GM19455 (cell line): Measurements from ENCODE around the gene NALCN.
"Not testable (repeated sequence)": the region's sequence is repeated elsewhere in the genome, so short reads cannot be mapped to it uniquely, and the experiment has no call there.

ENCODE experiments used
- ATAC-seq: cut with Tn5 transposase; IDR thresholded peaks from one replicate; pipeline ENCODE4 v1.9.1; 2021; ENCODE audit not compliant: unreplicated experiment

Gene NALCN

DNA sequence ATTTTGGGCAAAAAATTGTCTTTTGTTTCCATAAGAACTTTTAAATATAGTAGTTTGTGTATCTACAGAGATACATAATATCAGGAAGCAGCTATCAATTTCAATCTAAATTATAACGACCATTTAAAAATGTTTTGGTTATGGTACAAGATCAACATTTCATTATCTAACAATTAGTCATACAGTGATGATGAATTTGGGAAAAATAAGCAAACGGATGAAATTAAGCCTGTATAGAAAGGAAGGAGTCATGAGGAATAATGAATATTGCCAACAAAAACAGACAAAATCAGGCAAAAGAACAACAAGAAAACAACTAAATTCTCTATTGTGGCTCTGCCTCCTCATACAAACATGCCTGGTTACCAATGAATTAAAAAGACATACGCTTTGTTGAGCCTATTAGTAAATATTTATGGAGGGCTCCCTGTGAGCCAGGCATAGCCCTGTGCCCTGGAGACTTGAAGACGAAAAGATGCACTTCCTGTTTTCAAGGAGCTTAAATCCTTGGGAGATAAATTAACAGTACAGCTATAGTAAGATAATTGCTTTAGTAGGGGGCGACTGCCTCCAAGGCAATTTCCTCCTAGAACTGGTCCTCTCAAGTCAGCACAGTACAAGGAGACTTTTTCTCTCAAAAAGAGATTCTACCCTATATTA lies 73.0 kb downstream of the NALCN start:
- ATAC-seq: no peak

DNA sequence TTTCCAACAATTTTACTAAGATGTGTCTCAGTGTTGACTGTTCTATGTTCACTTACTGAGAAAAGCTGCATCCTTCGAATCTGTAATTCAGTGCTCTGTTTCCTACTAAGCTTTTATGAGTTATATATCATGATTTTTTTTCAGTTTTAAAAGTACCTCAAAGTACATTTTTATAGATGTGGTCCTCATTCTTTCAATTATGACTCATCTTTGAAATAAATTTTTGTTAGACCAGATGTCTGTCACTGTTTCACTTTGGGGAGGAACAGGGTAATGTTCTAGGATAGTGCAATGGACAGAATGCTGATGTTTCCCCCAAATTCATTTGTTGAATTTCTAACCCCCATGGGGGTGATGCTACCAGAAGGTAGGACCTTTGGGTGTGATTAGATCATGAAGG lies 74.8 kb downstream of the NALCN start:
- no peak for ATAC-seq

DNA sequence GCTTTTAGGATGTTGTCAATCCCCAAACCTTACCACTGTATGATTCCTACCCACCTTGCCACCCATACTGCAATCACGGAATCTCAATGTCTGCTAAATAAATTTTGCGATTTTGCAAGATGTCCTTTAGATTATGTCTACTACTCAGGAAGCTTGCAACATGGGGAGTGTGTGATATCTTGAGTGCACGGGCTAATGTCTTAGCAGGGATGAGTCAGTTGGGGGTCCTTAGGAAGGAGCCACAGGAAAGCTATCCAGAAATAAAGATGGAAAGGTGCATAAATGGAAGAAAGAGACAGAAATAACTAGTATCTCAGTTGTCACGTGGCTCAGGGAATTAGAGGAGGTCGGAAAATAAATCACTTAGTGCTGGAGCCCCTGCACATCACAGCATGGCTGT lies 77.1 kb downstream of the NALCN start:
- no peak for ATAC-seq

DNA sequence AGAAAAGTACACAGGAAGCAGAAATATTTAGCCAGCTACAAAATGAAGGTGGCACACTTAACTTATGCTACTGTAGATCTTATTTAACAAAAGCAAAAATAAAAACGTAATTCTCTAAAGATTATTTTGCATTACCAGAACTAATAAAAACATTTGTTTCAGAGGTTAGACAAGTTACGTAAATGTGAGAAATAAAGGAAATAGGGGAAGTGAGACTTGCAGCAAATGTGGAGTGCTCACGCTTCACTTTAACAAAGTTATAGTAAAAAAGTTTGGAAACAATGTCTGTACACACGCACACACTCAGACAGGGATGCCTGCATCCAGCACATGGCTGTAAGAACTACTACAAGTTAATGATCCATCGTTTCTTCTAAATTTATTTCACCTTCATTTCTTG lies 83.7 kb downstream of the NALCN start:
- ATAC-seq: no peak

DNA sequence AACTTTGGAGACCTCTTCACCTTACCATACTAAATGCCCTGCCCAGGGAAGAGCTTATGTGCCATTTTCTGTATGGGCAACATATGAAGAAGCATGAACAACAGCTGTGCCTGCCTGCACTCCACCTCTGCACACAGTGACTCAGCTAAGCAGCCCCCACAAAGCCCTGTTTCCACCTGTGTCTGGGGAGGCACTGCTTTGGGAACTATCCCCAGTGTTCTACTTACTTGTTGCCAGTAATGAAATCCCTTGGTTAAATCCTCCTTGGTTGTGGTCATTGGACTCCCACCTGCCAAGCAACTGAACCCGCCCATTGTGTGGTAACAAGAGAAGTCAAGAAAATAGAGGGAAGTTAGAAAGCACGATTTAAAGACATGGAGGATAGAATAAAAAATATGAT lies 84.6 kb downstream of the NALCN start:
- ATAC-seq: no peak

DNA sequence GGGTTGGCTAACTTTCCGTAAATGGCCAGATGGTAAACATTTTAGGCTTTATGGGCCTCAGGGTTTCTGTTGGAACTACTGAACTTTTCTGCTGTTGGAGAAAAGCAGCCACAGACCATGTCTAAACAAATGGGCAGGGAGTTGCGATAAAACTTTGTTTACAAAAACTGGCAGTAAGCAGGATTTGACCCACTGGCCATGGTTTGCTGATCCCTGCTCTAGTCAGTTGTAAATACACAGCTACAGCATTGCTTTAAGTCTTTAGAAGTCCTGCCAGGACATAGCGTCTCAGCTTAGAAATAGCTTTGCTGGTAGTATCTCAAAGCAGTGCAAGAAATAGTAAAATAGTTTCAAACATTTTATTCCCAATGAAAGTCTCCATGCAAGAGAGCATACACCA lies 88.4 kb downstream of the NALCN start:
- ATAC-seq: no peak

DNA sequence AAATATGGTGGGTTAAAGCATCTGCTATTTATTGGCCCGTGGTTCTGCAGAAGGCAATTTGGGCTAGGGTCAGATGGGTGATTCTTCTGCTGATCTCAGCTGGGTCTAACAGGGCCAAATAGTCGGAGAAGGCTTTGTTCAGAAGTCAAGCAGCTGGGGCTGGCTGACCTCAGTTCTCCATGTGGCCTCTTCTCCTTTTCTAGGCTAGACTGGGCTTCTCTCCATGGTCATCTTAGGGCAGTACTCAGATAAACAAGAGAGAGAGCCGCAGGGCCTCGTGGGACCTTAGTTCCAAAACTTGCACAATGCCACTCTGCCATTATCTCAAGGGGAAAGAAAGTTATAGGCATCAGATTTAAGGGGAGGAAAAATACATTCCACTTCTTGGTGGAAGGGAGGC lies 89.6 kb downstream of the NALCN start:
- no peak for ATAC-seq

DNA sequence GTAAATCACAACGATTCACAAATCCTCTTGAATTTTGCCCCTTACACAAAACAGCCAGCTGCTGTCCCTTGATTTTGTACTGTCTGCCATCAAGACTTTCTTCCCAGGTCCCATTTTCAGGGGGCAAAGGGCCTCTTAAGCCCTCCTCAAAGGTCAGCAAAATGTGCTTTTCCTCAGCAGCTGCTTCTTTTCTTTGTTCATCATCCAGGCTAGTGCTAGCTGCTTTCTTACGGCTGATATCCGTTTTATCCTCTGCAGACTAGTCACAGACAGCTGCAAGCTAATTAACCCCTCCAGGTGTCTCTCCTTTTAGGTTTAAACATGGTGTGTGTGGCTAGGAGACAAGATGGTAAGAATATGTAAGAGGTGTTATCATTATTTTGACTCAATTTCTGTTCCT lies 90.9 kb downstream of the NALCN start:
- ATAC-seq: no peak

DNA sequence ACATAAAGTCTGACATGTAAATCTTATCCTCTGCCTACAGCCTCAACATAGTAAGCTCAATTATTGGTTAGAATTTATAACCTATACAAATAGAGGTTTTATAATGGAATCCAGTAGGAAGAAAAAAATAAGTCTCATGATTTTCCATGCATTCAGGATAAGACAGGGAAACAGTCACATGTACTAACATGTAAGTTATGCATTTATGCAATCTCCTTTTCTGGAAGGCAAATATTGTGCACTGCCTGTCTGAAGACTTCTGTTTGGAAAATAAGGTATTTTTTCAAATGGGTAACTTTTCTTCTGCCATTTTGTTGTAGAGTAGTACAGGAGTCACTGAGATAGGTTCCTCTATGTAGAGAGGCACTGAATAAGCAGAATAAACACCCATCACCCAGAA lies 92.7 kb downstream of the NALCN start:
- no peak for ATAC-seq

DNA sequence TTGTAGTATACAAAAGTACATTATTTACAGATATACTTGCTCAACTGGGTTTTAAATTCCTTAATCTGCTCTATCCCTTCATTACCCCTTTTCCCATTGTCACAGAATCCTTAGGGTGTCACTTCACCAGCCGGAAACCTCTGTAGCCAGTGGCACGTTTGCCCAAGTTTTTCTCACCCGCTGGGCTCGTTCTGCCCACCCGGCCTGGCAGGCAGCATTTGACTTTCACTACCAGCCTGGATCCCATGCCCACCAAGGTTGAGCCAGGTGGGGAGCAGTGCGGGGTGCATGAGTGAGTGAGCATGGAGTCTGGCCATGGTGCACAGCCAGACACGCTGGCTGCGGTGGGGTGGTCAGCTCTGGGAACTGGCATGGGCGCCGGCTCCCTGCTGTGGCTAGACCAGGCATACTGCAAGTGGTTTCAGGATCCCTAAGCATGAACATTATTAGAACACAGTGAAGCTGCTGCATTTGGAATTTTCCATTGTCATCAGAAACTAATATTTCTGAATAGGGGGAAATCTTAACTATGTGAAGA lies 98.3 kb downstream of the NALCN start:
- no peak for ATAC-seq

DNA sequence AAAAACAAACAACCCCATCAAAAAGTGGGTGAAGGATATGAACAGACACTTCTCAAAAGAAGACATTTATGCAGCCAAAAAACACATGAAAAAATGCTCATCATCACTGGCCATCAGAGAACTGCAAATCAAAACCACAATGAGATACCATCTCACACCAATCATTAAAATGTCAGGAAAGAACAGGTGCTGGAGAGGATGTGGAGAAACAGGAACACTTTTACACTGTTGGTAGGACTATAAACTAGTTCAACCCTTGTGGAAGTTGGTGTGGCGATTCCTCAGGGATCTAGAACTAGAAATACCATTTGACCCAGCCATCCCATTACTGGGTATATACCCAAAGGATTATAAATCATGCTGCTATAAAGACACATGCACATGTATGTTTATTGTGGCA lies 102.8 kb downstream of the NALCN start:
- ATAC-seq: not testable (repeated sequence)

DNA sequence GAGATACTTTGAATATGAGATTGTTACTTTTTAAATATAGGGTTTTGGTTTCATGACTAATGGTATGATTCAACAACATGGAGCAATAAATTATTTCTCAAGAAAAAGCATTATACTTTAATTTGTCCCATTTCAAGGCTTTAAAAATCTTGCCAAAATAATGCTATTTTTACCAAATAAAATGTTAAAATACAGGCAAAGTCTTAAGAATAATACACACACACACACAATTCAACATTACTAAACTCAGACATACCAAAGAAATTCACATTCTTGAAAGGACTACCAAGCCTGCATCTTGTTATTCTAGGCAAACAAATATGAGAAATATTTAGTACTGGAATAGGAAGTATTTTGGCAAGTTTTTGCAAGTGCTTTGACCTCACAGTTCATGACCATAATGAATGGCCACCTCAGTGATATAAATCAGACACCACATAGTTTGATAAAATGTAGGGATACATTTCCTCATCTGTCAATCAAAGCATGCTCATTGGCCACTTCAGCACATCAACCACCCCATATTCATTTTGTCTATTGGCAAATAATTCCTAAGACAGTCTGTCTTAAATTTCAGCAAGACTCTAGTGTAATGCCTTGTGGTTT lies 107.2 kb downstream of the NALCN start:
- ATAC-seq: no peak

DNA sequence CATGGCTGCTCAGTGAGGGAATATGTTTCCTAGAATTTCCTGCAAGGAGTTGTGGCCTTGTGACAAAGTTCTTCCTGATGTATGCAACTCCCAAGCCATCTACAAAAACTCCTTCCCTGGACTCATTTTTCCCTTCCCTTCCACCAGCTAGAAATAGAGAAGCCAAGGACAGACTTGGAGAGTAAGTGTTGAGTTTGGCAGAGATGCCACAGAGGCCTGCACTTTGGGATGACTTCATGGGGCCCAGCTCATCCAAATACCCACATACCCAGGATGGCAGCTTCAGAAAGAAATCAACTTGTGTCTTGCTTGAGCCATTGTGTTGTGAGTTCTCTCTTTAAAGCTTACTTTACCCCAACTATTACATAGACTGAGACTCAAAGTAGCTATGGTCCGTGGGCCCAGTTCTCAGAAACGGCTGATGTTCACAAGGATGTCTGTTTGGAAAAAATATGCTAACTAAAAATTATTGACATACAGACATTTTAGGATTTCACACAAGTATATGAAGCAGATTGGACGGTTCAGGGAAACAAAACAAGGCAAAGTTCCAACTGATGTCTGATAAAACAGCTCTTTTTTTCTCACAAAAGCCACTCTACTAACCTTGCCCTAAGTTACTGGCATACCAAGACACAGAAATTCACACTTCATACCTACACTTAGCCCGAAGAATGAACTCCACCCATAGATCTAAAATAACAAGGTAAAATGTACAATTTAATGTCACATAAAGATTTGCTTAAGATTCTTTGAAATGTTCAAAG lies 107.9 kb downstream of the NALCN start:
- ATAC-seq: no peak

DNA sequence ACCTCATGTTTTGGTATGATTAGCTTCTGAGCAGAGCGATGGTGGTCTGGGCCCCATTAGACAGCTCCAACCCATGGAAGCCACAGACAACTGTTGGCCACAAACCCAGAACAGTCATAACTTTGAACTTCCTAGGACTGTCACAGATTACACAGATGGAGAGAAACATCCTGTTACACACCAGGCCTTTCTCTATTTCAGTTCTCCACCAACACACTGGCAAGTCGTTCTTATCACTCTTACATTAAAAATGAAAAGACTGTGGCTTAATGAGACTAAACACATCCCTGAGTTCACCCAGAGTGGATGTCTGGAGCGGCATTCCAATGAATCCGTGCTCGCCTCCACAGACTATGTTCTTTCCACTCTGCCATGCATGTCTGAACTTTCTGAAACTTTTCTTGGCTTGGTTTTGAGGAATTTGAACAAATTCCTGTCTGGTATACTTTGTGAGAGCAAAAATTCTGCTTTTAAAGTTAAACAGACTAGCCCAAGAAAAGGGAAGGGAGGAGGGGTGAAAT lies 109.1 kb downstream of the NALCN start:
- no peak for ATAC-seq

DNA sequence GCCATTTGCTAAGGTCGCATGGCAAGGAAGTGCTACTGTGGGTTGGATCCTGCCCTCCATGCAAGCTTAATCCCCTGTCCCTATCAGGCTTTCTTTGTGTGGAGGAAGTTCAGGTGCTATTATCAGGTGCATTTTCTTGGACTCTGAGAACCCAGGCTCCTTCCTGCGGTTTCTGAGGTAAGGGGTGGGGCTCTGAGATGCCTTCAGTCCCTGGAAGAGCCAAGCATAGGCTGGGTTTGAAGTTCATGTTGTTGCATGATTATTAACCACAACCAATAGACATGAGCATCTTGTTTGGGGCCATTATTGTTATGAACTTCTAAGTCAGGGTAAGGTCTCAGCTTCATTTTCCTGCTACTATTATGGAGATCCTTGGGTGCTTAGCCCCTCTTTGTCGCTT lies 109.5 kb downstream of the NALCN start:
- no peak for ATAC-seq

DNA sequence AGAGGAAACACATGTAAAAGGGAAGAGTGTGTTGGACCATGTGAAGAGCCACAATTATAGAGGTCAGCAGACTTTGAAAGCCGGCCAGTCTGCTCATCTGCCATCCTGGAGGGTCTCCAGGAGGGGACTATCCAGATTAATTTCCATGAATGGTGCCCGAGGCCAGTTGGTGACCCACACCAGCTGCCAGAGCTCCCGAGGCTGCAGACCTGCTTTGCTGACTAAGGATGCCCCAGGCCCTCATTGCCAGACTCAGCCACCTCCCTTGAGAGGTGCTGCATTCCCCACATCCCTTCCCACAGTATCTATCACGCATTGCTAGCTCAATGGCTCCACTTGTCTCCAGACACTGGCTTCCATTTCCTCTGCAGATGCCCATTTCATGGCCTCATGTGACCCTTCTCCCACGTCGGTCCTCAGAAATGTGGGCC lies 110.3 kb downstream of the NALCN start:
- no peak for ATAC-seq

DNA sequence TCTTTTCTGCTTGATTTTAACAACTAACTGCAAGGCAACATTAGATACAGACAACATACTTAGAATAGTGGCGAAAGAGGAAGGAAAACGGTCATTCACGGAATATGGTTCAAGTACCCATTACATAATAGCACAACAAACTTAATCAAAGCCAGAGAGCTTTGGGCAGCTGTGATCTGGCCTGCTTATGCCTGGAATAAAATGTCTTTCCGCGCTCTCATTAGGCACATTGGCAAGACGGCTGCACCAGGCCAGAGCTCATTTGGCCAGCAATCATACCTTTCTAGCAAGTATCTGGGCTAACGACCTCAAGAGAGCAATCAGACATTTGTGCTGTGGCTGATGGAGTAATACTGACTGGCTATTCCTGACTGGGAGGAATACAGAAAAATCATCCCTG lies 112.8 kb downstream of the NALCN start:
- no peak for ATAC-seq

DNA sequence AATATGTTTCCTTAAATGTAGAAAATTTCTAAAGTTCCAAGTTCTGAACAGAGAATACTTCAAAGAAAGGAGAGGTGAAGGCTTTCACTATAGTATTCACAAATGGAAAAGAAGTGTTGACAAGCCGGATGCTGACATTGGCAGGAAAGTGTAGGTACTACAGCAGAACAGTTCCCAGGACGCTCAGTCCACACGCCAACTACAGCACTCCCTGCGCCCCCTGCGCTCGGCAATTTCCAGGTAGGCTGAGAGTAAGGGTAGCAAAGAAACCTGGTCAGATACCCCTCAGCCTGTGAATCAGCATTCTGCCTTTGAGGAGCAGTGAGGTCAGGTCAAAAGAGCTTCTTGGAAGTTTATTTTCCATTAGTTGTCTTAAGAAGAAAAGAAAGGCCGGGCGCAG lies 115.3 kb downstream of the NALCN start:
- ATAC-seq: no peak

DNA sequence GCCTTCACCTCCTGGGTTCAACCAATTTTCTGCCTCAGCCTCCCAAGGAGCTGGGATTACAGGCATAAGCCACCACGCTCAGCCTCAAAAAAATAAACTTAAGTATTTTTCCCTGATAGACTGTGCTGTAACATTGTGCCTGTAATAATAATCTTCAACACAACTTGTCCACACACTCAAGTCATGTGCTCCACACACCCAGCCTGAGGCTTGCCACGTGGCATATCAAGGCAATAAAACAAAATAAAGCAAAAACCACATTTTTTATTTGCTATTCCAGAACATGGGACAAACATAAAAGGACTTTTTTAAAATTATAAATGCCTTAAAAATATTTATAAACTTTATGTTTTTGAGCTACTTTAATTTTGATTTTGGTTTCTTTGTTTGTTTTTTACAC lies 115.8 kb downstream of the NALCN start:
- no peak for ATAC-seq

DNA sequence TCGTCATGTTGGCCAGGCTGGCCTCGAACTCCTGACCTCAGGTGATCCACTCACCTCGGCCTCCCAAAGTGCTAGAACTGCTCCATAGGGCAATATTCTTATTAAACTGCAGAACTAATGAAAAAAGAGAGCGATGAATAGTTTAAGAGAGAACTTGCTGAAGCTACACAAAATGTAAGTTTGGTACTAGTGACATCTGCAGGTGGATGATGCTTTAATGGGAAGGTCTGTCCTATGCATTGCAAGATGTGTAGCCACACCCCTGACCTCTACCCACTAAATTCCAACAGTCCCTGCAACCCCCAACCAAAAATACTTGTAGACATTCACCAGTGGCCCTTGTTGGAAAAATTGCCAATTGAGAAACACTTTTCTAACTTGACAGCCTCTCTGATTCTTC lies 117.8 kb downstream of the NALCN start:
- ATAC-seq: no peak

DNA sequence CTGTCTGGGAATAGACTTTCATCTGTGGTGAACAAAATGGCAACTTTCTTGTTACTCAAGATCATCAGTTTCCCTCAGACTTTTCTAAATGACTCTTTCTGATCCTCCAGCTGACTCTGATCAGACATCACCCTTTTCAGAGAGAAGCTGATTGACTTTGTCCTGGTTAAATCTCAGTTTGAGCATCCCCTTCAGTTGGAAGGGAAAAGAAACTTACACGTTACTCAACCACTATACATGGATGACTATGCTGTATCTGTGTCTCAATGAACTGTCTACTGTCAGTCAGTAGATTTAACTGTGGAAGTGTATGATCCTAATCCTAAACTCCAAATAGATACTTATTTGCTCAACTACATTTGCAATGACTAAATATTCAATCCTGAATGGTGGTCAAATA lies 118.5 kb downstream of the NALCN start:
- ATAC-seq: no peak

DNA sequence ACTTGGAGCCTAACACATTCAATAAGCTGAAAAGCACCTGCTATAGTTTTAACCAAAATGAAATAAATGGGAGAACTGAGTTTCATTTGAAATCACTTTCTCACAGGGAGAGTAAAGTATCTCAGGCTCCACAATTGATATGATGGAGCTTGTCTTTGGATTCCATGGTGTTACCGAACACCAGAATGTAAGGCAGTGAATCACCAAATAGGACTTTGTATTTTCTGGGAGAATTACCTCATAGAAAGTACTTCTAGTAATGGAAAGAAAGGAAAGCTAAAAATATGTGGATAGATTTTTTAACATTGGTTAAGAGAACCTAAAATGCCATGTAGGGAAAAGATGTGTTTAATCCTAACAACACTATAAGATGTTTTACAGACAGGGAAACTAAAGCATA lies 123.6 kb downstream of the NALCN start:
- no peak for ATAC-seq
